K562 (cell line): ENCODE data around the gene PIGB. TPM values are rescaled to one million over a fixed set of nuclear protein-coding genes. Genes with fewer than 3 reads are reported as not detected.

Experiments used
- ATF4 ChIP-seq: fragments of 450-650 bp; formaldehyde crosslinking; IDR thresholded peaks from 2 replicates; pipeline ENCODE4 v1.4.0; 2022; ENCODE audit warnings: mild to moderate bottlenecking, moderate library complexity
- ATF7 ChIP-seq: fragments of 450-650 bp; IDR thresholded peaks from 2 replicates; pipeline ENCODE4 v1.7.1; 2014; ENCODE audit warnings: mild to moderate bottlenecking, moderate library complexity
- BCLAF1 ChIP-seq, 2 experiments: fragments of 450-650 bp in 1 of 2; IDR thresholded peaks; 2 replicates each; pipeline ENCODE4 v1.6.1; 2011 to 2017; ENCODE audit warnings: low read depth in 2 of 2, antibody characterized with exemption in 1 of 2, borderline replicate concordance in 1 of 2, low read length in 1 of 2, mild to moderate bottlenecking in 1 of 2, mixed read lengths in 1 of 2; ENCODE audit not compliant: control insufficient read depth in 1 of 2
- CEBPB ChIP-seq: fragments of 450-650 bp; IDR thresholded peaks from 2 replicates; pipeline ENCODE4 v1.6.1; 2016; ENCODE audit warnings: missing genetic modification characterization, missing compliant biosample characterization
- EWSR1 ChIP-seq: fragments of 450-650 bp; IDR thresholded peaks from 2 replicates; pipeline ENCODE4 v1.6.1; 2018; ENCODE audit warnings: borderline replicate concordance, mild to moderate bottlenecking, low read depth, moderate library complexity; ENCODE audit not compliant: partially characterized antibody
- FOXK2 ChIP-seq, 2 experiments: fragments of 450-650 bp; IDR thresholded peaks in 1 of 2; conservative IDR thresholded peaks in 1 of 2; 2 replicates each; pipeline ENCODE4 v1.6.1; 2016; ENCODE audit warnings: low read depth in 2 of 2, mild to moderate bottlenecking in 1 of 2
- KAT8 ChIP-seq: fragments of 450-650 bp; IDR thresholded peaks from 2 replicates; pipeline ENCODE4 v1.6.1; 2016; ENCODE audit warnings: low read depth, mild to moderate bottlenecking
- MNT ChIP-seq, 2 experiments: fragments of 450-650 bp; conservative IDR thresholded peaks; 2 replicates each; pipeline ENCODE4 v1.6.1; 2017; ENCODE audit warnings: mild to moderate bottlenecking in 2 of 2, moderate library complexity in 2 of 2
- NELFE ChIP-seq: IDR thresholded peaks from 2 replicates; pipeline ENCODE4 v1.6.1; 2011; ENCODE audit warnings: mild to moderate bottlenecking; ENCODE audit not compliant: insufficient read depth, insufficient read length
- PPARD ChIP-seq: fragments of 250-450 bp; sonication (Bioruptor Pico); IDR thresholded peaks from 2 replicates; pipeline ENCODE4 v1.8.0; 2022; ENCODE audit warnings: inconsistent platforms, mild to moderate bottlenecking, moderate library complexity
- PTTG1 ChIP-seq: fragments of 450-650 bp; IDR thresholded peaks from 2 replicates; pipeline ENCODE4 v1.6.1; 2016; ENCODE audit warnings: low read depth, mild to moderate bottlenecking, missing genetic modification characterization, missing compliant biosample characterization
- SIX5 ChIP-seq, 2 experiments: IDR thresholded peaks; 2 replicates each; pipeline ENCODE4 v1.6.1; 2011; ENCODE audit warnings: low read length in 2 of 2, borderline replicate concordance in 1 of 2, low read depth in 1 of 2, mild to moderate bottlenecking in 1 of 2, moderate library complexity in 1 of 2; ENCODE audit not compliant: insufficient read depth in 1 of 2
- SUPT5H ChIP-seq: fragments of 450-650 bp; IDR thresholded peaks from 2 replicates; pipeline ENCODE4 v1.6.1; 2016
- ZC3H8 ChIP-seq: fragments of 450-650 bp; IDR thresholded peaks from 2 replicates; pipeline ENCODE4 v1.6.1; 2017
- ZNF695 ChIP-seq: fragments of 450-650 bp; formaldehyde crosslinking; IDR thresholded peaks from 2 replicates; pipeline ENCODE4 v1.4.0; 2020; ENCODE audit warnings: mild to moderate bottlenecking, moderate library complexity
- polyA plus RNA-seq, 8 experiments: library from polyadenylated mRNA; depleted of rRNA in 4 of 8; stranded (reverse) in 5 of 8; unstranded in 3 of 8; fragments of >200 nt; fragmentation: Nextera tagmentation in 2 of 8; fragmentation: Illumina TruSeq in 1 of 8; extraction: Ambion mirVana in 2 of 8; extraction: Trizol in 1 of 8; gene quantifications; 2 replicates each; pipeline versions ENCODE4 v1.2.1 to v1.2.3, GENCODE V29; 2011 to 2014; ENCODE audit warnings: inconsistent platforms in 1 of 8, missing spikeins in 1 of 8
- total RNA-seq, 7 experiments: library from RNA; depleted of rRNA in 6 of 7; stranded (reverse); fragments of >200 nt in 6 of 7; fragmentation: Illumina TruSeq in 2 of 7; extraction: Trizol in 2 of 7; gene quantifications; 2 replicates each; pipeline versions ENCODE4 v1.2.1 to v1.2.3, GENCODE V29; 2011 to 2021; ENCODE audit warnings: low replicate concordance in 1 of 7
- TF ChIP-seq, protein P1 (sequence below): sonication (generic); formaldehyde crosslinking; IDR thresholded peaks from 2 replicates; pipeline ENCODE4 v1.8.0; 2022; ENCODE audit warnings: missing genetic modification reagents, mild to moderate bottlenecking, borderline replicate concordance

Gene PIGB
- total and polyA plus RNA-seq, 9 of the 15 experiments (the other 6 are each of a cell fraction or from before 2014, with no cell fraction given): 9.9 to 32.3 (median 18.2) TPM

DNA sequence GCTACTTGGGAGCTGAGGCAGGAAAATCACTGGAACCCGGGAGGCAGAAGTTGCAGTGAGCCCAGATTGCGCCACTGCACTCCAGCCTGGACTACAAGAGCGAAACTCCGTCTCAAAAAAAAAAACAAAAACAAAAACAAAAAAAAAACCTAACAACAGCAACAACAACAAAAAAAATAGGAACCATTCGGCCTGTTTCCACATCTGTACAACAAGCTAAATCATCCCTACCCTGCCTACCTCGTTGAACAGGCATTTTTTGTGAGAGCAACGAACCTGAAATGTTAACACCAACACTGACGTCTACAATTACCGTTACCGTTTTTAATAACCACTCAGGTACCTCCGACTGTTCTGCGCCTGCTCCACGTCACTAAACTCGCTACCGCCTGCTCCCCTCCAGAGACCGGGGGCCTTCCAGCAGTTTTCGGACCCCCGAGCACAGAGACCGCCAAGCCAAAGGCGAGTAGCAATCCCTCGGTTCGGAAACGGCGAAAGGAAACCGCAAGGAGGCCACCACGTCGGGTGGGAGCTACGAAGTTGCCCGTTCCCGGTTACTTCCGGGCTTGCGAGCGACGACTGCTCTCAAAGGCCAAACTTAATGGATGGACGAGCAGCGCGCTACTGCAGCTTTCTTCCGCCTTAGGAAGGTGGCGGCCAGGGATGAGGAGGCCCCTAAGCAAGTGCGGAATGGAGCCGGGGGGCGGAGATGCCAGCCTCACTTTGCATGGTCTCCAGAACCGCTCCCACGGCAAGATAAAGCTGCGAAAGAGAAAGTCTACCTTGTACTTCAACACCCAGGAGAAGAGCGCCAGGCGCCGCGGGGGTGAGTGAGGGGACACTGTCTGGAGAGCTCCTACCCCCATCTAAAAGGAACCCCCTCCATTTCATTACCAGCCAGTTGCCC lies at the start of gene PIGB, which contains the start of gene PIGBOS1 (continued):
- TF ChIP-seq ZNF695 (CRISPR knock-in tag) (no peak), CEBPB (tag) (no peak), EWSR1 (no peak), MNT (conservative IDR thresholded peaks at IDR 0.05) (peak; percentile 34 to 72; a peak in 2 of 4 replicates), NELFE (no peak), KAT8 (no peak), ZC3H8 (peak; percentile 40; the same call in 1 of the 2 replicates), FOXK2 (conservative IDR thresholded peaks at IDR 0.05 in 1 of 2, IDR thresholded peaks at IDR 0.05 in 1 of 2; ENCODE audit: low read depth in 2 of 2) (peak; percentile 54 to 57; a peak in 2 of 4 replicates), ATF7 (peak; percentile 77; the same call in 1 of the 2 replicates), BCLAF1 (IDR thresholded peaks at IDR 0.05; ENCODE audit: borderline replicate concordance in 1 of 2, control insufficient read depth in 1 of 2, low read depth in 2 of 2, low read length in 1 of 2) (0 out of 4 replicates have a peak, but pooled peaks of 1 of the 2 experiments have one; percentile 16), ATF4 (CRISPR knock-in tag) (0 out of 2 replicates have a peak, but pooled peaks have one; percentile 44), SUPT5H (peak; percentile 89), PTTG1 (no peak), SIX5 (IDR thresholded peaks at IDR 0.05; ENCODE audit: borderline replicate concordance in 1 of 2, insufficient read depth in 1 of 2, low read depth in 1 of 2, low read length in 2 of 2) (no peak), PPARD (CRISPR knock-in tag) (no peak)
- TF ChIP-seq, protein P1, sequence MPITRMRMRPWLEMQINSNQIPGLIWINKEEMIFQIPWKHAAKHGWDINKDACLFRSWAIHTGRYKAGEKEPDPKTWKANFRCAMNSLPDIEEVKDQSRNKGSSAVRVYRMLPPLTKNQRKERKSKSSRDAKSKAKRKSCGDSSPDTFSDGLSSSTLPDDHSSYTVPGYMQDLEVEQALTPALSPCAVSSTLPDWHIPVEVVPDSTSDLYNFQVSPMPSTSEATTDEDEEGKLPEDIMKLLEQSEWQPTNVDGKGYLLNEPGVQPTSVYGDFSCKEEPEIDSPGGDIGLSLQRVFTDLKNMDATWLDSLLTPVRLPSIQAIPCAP (CRISPR knock-in tag): no peak
